Measurements from ENCODE around the gene STXBP6. TPM values are rescaled to one million over a fixed set of nuclear protein-coding genes. Genes with fewer than 3 reads are reported as not detected.

STXBP6 gene
- total and polyA plus RNA-seq, 2 of the 13 experiments (the other 11 are each of a cell fraction or from before 2014, with no cell fraction given), result 35.3 to 42.8 TPM

GRCh38 chr14:25034803-25035681 is 14.9 kb downstream of the STXBP6 start (continued):
- TF ChIP-seq ZNF550 (CRISPR knock-in tag; IDR thresholded peaks at IDR 0.05; ENCODE audit: borderline replicate concordance) (no peak), ZFAT (CRISPR knock-in tag; conservative IDR thresholded peaks at IDR 0.05) (no peak), ZNF761 (CRISPR knock-in tag; conservative IDR thresholded peaks at IDR 0.05) (no peak; the same call in 1 of the 2 replicates), ATF7 (IDR thresholded peaks at IDR 0.05) (no peak), ATF7 (CRISPR knock-in tag; IDR thresholded peaks at IDR 0.05) (no peak), FOSL2 (CRISPR knock-in tag; IDR thresholded peaks at IDR 0.05) (no peak), RFXANK (CRISPR knock-in tag; IDR thresholded peaks at IDR 0.05) (0 out of 2 replicates have a peak, but pooled peaks have one; percentile 33), ZNF44 (CRISPR knock-in tag; IDR thresholded peaks at IDR 0.05) (0 out of 2 replicates have a peak, but pooled peaks have one; percentile 47), HMGA1 (CRISPR knock-in tag; conservative IDR thresholded peaks at IDR 0.05) (no peak), SOX5 (CRISPR knock-in tag; IDR thresholded peaks at IDR 0.05; ENCODE audit: borderline replicate concordance) (peak; percentile 99), ZNF572 (CRISPR knock-in tag; IDR thresholded peaks at IDR 0.05) (no peak), ZFP36L1 (CRISPR knock-in tag; IDR thresholded peaks at IDR 0.05) (no peak), ZBTB3 (CRISPR knock-in tag; IDR thresholded peaks at IDR 0.05; ENCODE audit: borderline replicate concordance, low read depth) (peak; percentile 68; the same call in 1 of the 2 replicates), CHD2 (IDR thresholded peaks at IDR 0.05; ENCODE audit: low read depth, low read length) (no peak), ZNF816 (CRISPR knock-in tag; IDR thresholded peaks at IDR 0.05; ENCODE audit: borderline replicate concordance) (no peak), SIN3B (IDR thresholded peaks at IDR 0.05; ENCODE audit: low read length) (no peak), TP53 (CRISPR knock-in tag; conservative IDR thresholded peaks at IDR 0.05) (no peak), NR2F2 (IDR thresholded peaks at IDR 0.05; ENCODE audit: borderline replicate concordance, low read depth) (peak; percentile 55; the same call in 1 of the 2 replicates), NCOA5 (CRISPR knock-in tag; IDR thresholded peaks at IDR 0.05) (no peak), TBL1XR1 (IDR thresholded peaks at IDR 0.05; ENCODE audit: borderline replicate concordance, low read length, partially characterized antibody) (no peak), ZNF512B (CRISPR knock-in tag; IDR thresholded peaks at IDR 0.05; ENCODE audit: borderline replicate concordance) (no peak)
- TF ChIP-seq, protein P1, sequence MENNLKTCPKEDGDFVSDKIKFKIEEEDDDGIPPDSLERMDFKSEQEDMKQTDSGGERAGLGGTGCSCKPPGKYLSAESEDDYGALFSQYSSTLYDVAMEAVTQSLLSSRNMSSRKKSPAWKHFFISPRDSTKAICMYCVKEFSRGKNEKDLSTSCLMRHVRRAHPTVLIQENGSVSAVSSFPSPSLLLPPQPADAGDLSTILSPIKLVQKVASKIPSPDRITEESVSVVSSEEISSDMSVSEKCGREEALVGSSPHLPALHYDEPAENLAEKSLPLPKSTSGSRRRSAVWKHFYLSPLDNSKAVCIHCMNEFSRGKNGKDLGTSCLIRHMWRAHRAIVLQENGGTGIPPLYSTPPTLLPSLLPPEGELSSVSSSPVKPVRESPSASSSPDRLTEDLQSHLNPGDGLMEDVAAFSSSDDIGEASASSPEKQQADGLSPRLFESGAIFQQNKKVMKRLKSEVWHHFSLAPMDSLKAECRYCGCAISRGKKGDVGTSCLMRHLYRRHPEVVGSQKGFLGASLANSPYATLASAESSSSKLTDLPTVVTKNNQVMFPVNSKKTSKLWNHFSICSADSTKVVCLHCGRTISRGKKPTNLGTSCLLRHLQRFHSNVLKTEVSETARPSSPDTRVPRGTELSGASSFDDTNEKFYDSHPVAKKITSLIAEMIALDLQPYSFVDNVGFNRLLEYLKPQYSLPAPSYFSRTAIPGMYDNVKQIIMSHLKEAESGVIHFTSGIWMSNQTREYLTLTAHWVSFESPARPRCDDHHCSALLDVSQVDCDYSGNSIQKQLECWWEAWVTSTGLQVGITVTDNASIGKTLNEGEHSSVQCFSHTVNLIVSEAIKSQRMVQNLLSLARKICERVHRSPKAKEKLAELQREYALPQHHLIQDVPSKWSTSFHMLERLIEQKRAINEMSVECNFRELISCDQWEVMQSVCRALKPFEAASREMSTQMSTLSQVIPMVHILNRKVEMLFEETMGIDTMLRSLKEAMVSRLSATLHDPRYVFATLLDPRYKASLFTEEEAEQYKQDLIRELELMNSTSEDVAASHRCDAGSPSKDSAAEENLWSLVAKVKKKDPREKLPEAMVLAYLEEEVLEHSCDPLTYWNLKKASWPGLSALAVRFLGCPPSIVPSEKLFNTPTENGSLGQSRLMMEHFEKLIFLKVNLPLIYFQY (CRISPR knock-in tag; IDR thresholded peaks at IDR 0.05; ENCODE audit: borderline replicate concordance), result no peak
- TF ChIP-seq, protein P2, sequence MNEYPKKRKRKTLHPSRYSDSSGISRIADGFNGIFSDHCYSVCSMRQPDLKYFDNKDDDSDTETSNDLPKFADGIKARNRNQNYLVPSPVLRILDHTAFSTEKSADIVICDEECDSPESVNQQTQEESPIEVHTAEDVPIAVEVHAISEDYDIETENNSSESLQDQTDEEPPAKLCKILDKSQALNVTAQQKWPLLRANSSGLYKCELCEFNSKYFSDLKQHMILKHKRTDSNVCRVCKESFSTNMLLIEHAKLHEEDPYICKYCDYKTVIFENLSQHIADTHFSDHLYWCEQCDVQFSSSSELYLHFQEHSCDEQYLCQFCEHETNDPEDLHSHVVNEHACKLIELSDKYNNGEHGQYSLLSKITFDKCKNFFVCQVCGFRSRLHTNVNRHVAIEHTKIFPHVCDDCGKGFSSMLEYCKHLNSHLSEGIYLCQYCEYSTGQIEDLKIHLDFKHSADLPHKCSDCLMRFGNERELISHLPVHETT (CRISPR knock-in tag; conservative IDR thresholded peaks at IDR 0.05), result no peak

Measured in HepG2 (cell line).